ENCODE results near the gene ZNF350.

Gene ZNF350

GRCh38 chr19:51938936-51939335, 47.7 kb downstream of the ZNF350 start:
- H3K27me3 ChIP-seq (ENCODE audit: control insufficient read depth, insufficient read depth, low read length) = no peaks in the 10 kb centered on the region
- H3K27ac ChIP-seq (ENCODE audit: low read length) = no peak overlapping the region
- DNase-seq (ENCODE audit: low read depth, low spot score) = no peak
- peaks cover 4% of the 10 kb centered on the region for H3K9me3 ChIP-seq (ENCODE audit: control insufficient read depth, insufficient read depth, low read length)
- no peaks in the 10 kb centered on the region for H3K4me1 ChIP-seq (ENCODE audit: control insufficient read depth, insufficient read depth, low read length)
- H3K4me3 ChIP-seq (ENCODE audit: low read length) = no peak overlapping the region
- no CpG with 5 or more reads among the region's 2 CpGs for WGBS (ENCODE audit: insufficient coverage, insufficient read length)
- H3K36me3 ChIP-seq (ENCODE audit: control insufficient read depth, insufficient read depth, low read length) = peaks cover 48% of the 10 kb centered on the region

GRCh38 chr19:51931921-51932320, 54.7 kb downstream of the ZNF350 start:
- Histone ChIP-seq H3K4me1 (ENCODE audit: control insufficient read depth, insufficient read depth, low read length) (no peaks in the 10 kb centered on the region), H3K36me3 (ENCODE audit: control insufficient read depth, insufficient read depth, low read length) (peaks cover 11% of the 10 kb centered on the region; the same call in 1 of the 2 replicates), H3K27ac (ENCODE audit: low read length) (no peak overlapping the region), H3K9me3 (ENCODE audit: control insufficient read depth, insufficient read depth, low read length) (no peaks in the 10 kb centered on the region), H3K4me3 (ENCODE audit: low read length) (no peak overlapping the region), H3K27me3 (ENCODE audit: control insufficient read depth, insufficient read depth, low read length) (no peaks in the 10 kb centered on the region)
- WGBS (ENCODE audit: insufficient coverage, insufficient read length) = no CpG with 5 or more reads among the region's 8 CpGs
- no peak for DNase-seq (ENCODE audit: low read depth, low spot score)

GRCh38 chr19:51927859-51928258, 58.8 kb downstream of the ZNF350 start:
- Histone ChIP-seq H3K4me1 (ENCODE audit: control insufficient read depth, insufficient read depth, low read length) (no peaks in the 10 kb centered on the region), H3K9me3 (ENCODE audit: control insufficient read depth, insufficient read depth, low read length) (peaks cover 1% of the 10 kb centered on the region; the same call in 1 of the 2 replicates), H3K27me3 (ENCODE audit: control insufficient read depth, insufficient read depth, low read length) (no peaks in the 10 kb centered on the region), H3K27ac (ENCODE audit: low read length) (no peak overlapping the region), H3K36me3 (ENCODE audit: control insufficient read depth, insufficient read depth, low read length) (no peaks in the 10 kb centered on the region; the same call in 1 of the 2 replicates), H3K4me3 (ENCODE audit: low read length) (peak overlapping the region; percentile 75)
- WGBS (ENCODE audit: insufficient coverage, insufficient read length) = no CpG with 5 or more reads among the region's 13 CpGs
- no peak for DNase-seq (ENCODE audit: low read depth, low spot score)

- no CpG with 5 or more reads among the region's 52 CpGs for WGBS (ENCODE audit: insufficient coverage, insufficient read length)
- H3K9me3 ChIP-seq (ENCODE audit: control insufficient read depth, insufficient read depth, low read length) = peaks cover 3% of the 10 kb centered on the region
- H3K27ac ChIP-seq (ENCODE audit: low read length) = no peak within 1 kb of the TSS
Observed at GRCh38 chr19:51926784-51927741, 59.6 kb downstream of the ZNF350 start, which contains the start of gene ZNF613. Gene ZNF613 (plus strand): TSS chr19:51927472. CDS start chr19:51936221, 8,749 bp downstream.

DNA sequence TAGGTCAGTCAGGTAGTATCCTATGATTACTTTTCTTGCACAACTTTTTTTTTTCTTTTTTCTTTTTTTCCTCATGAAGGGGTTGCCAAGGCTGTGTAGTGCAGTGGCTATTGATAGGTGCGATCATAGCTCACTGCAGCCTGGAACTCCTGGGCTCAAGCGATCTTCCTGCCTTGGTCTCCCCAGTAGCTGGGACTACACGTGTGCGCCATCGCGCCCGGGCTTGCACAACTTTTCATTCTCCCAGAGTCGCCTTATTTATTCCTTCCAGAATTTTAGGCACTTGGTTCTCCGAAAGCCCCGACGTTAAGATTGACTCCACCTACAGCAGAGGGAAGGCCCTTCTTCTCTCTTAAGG, 60.2 kb downstream of the ZNF350 start:
- H3K4me3 ChIP-seq (ENCODE audit: low read length) = peak overlapping the region; percentile 75; the same call in 1 of the 2 replicates
- peaks cover 4% of the 10 kb centered on the region for H3K9me3 ChIP-seq (ENCODE audit: control insufficient read depth, insufficient read depth, low read length)
- no peaks in the 10 kb centered on the region for H3K27me3 ChIP-seq (ENCODE audit: control insufficient read depth, insufficient read depth, low read length)
- H3K36me3 ChIP-seq (ENCODE audit: control insufficient read depth, insufficient read depth, low read length) = no peaks in the 10 kb centered on the region
- H3K27ac ChIP-seq (ENCODE audit: low read length) = no peak overlapping the region
- H3K4me1 ChIP-seq (ENCODE audit: control insufficient read depth, insufficient read depth, low read length) = no peaks in the 10 kb centered on the region
- WGBS (ENCODE audit: insufficient coverage, insufficient read length) = no CpG with 5 or more reads among the region's 11 CpGs
- no peak for DNase-seq (ENCODE audit: low read depth, low spot score)

More at GRCh38 chr19:51926784-51927741, 59.6 kb downstream of the ZNF350 start, which contains the start of gene ZNF613:
- peak within 1 kb of the TSS; percentile 75 for H3K4me3 ChIP-seq (ENCODE audit: low read length)
- no peaks in the 10 kb centered on the region for H3K4me1 ChIP-seq (ENCODE audit: control insufficient read depth, insufficient read depth, low read length)
- no peaks in the 10 kb centered on the region for H3K27me3 ChIP-seq (ENCODE audit: control insufficient read depth, insufficient read depth, low read length)
- peak; percentile 90 for DNase-seq (ENCODE audit: low read depth, low spot score)
- H3K36me3 ChIP-seq (ENCODE audit: control insufficient read depth, insufficient read depth, low read length) = no peaks in the 10 kb centered on the region

DNA sequence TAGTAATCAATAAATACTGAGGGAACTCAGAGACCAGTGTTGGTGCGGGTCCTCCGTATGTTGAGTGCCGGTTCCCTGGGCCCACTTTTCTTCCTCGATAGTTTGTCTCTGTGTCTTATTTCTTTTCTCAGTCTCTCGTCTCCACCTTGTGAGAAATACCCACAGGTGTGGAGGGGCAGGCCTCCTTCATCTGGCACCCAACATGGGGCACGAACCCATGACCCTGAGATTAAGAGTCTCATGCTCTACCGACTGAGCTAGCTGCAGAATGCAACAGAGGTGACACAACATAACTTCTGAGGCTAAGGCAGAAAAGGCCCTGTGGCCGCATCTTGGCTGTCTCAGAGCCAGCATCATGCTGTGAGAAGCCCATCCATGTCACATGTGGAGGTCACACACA, 64.7 kb downstream of the ZNF350 start:
- Histone ChIP-seq H3K4me3 (ENCODE audit: low read length) (no peak overlapping the region), H3K27me3 (ENCODE audit: control insufficient read depth, insufficient read depth, low read length) (no peaks in the 10 kb centered on the region), H3K9me3 (ENCODE audit: control insufficient read depth, insufficient read depth, low read length) (peaks cover 12% of the 10 kb centered on the region), H3K36me3 (ENCODE audit: control insufficient read depth, insufficient read depth, low read length) (no peaks in the 10 kb centered on the region), H3K27ac (ENCODE audit: low read length) (no peak overlapping the region), H3K4me1 (ENCODE audit: control insufficient read depth, insufficient read depth, low read length) (no peaks in the 10 kb centered on the region)
- WGBS (ENCODE audit: insufficient coverage, insufficient read length) = no CpG with 5 or more reads among the region's 8 CpGs
- DNase-seq (ENCODE audit: low read depth, low spot score) = no peak

GRCh38 chr19:51919606-51920005, 67.0 kb downstream of the ZNF350 start:
- no peak for DNase-seq (ENCODE audit: low read depth, low spot score)
- Histone ChIP-seq H3K9me3 (ENCODE audit: control insufficient read depth, insufficient read depth, low read length) (peaks cover 25% of the 10 kb centered on the region), H3K27me3 (ENCODE audit: control insufficient read depth, insufficient read depth, low read length) (no peaks in the 10 kb centered on the region), H3K4me1 (ENCODE audit: control insufficient read depth, insufficient read depth, low read length) (no peaks in the 10 kb centered on the region), H3K36me3 (ENCODE audit: control insufficient read depth, insufficient read depth, low read length) (0 out of 2 replicates have a peak, but pooled peaks cover 3% of the 10 kb centered on the region), H3K4me3 (ENCODE audit: low read length) (no peak overlapping the region), H3K27ac (ENCODE audit: low read length) (no peak overlapping the region)
- no CpG with 5 or more reads among the region's 3 CpGs for WGBS (ENCODE audit: insufficient coverage, insufficient read length)

DNA sequence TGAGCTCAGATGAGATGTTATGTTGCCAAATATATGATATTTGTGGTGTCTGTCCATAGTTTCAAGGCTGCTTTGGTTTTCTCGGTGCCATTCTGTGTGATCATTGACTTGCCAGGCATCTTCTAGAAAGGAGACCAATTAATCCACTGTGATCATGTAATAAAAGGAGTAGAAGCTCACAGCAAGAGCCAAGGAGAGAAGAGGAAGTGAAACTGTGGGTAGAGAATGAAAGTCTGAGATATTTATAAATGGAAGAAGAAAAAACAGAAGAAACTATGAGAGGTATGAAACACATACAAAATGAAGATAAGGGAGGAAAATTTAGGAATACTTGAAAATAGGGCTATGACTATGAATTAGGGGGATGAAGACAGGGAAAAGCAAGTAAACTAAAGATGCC, 70.5 kb downstream of the ZNF350 start:
- Histone ChIP-seq H3K9me3 (ENCODE audit: control insufficient read depth, insufficient read depth, low read length) (peaks cover 23% of the 10 kb centered on the region), H3K4me3 (ENCODE audit: low read length) (no peak overlapping the region), H3K27ac (ENCODE audit: low read length) (no peak overlapping the region), H3K27me3 (ENCODE audit: control insufficient read depth, insufficient read depth, low read length) (no peaks in the 10 kb centered on the region), H3K36me3 (ENCODE audit: control insufficient read depth, insufficient read depth, low read length) (0 out of 2 replicates have a peak, but pooled peaks cover 3% of the 10 kb centered on the region), H3K4me1 (ENCODE audit: control insufficient read depth, insufficient read depth, low read length) (no peaks in the 10 kb centered on the region)
- WGBS (ENCODE audit: insufficient coverage, insufficient read length) = no CpG with 5 or more reads among the region's 1 CpG
- no peak for DNase-seq (ENCODE audit: low read depth, low spot score)

DNA sequence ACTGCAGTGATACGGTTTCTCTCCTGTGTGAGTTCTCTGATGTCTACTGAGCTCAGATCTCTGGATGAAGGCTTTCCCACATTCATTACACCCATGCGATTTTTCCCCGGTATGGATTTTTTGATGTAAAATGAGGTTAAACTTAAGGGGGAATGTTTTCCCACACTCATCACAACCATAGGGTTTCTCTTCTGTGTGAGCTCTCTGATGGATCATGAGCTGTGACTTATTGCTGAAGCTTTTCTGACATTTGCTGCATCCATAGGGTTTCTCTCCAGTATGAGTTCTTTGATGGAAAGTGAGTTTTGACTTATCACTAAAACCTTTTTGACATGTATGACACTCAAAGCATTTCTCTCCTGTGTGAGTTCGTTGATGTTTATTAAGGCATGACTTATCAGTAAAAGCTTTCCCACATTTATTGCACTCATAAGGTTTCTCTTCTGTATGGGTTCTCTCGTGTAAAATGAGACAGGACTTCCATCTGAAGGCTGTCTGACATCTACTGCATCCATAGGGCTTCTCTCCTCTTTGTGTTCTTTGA, 71.2 kb downstream of the ZNF350 start:
- Histone ChIP-seq H3K27ac (ENCODE audit: low read length) (no peak overlapping the region), H3K4me1 (ENCODE audit: control insufficient read depth, insufficient read depth, low read length) (no peaks in the 10 kb centered on the region), H3K36me3 (ENCODE audit: control insufficient read depth, insufficient read depth, low read length) (0 out of 2 replicates have a peak, but pooled peaks cover 3% of the 10 kb centered on the region), H3K9me3 (ENCODE audit: control insufficient read depth, insufficient read depth, low read length) (peaks cover 23% of the 10 kb centered on the region), H3K4me3 (ENCODE audit: low read length) (no peak overlapping the region), H3K27me3 (ENCODE audit: control insufficient read depth, insufficient read depth, low read length) (no peaks in the 10 kb centered on the region)
- DNase-seq (ENCODE audit: low read depth, low spot score) = no peak
- no CpG with 5 or more reads among the region's 5 CpGs for WGBS (ENCODE audit: insufficient coverage, insufficient read length)

Data from iPS DF 6.9 (cell line).